CD1c-positive myeloid dendritic cell (primary cell): ENCODE measurements around the gene SLX9.
"Not testable (repeated sequence)": the region's sequence is repeated elsewhere in the genome, so short reads cannot be mapped to it uniquely, and the experiment has no call there.

Experiments
- DNase-seq: peaks from one replicate; pipeline ENCODE4 v3.0.0-alpha.2; 2016; ENCODE audit errors: extremely low spot score

The SLX9 gene

DNA sequence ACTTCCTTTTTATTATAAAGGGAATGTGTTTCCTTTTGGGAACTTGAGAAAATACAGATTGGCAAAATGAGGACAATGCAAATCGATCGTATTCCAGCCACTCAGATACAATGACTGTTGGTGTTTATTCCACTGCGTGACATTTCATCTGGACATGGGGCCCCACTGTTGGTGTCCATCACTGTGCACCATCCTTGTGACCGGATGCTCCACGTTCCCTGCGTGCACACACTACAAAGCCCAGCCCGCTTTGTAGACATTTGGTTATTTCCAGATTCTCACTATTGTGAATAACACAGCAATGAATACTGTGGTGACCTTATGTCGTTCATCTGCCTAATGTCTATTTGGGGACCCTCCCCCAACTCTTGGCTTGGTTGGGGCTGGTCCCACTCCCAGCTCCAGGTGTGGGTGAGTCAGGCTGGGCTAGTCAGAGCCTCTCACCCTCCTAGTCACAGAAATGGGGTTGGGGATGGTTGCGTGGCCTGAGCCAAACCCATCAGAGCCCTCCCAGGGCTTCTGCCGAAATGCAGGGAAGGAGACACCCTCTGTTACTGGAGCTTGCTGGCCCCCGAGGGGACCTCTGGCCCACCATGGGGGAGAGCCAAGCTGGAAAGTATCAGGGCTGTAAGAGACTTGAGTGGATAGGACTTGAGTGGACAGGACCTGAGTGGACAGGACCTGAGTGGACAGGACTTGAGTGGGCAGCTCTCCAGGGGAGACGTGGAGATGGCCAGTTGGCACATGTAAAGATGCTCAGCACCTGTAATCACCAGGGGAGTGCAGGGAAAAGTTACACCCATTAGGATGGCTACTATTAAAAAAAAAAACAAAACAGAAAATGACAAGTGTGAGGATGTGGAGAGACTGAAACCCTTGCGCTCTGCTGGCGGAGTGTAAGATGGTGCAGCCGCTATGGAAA is 77.5 kb downstream of the SLX9 start:
- no peak for DNase-seq

DNA sequence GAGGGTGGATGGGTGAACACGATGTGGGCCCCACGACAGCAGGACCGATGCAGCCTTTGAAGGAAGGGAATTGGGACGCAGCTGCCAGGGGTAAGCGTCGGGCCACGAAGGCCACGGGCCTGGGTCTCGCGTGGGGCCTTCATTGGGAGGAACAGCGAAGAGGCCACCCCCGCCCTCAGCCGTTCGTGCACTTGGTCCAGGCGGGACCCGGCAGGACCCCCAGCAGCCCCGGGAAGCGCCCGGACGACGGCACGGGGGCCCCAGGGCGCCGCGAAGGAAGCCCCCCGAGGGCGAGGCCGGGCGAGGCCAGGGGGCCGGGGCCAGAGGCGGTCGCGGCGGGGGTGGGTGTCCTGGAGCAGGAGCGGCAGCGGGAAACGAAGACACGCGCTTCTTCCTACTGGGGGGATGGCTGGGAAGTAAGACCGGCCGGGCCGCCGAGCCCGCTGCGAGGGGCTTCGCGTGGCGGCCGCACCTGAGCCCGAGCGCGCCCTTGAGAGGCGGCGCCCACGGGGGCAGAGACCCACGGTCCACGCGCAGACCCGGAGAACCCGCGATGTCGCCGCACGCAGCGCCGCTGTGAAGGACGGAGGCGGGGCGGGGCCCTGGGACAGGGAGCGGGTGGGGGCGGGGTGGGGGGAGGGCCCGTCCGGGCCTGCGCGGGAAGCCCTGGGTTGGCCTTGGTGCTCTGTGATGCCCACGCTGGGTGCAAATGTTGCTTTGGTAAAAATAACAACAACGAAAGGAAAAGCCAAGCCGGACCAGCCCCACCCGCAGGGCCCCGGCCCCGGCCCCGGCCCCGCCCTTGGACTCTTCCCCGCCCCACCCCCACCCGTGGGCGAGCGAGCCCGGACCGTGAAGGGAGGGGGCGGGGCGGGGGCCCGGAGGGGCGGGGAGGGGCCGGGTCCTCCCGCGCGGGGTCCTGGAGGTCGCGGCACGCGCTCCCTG is 78.6 kb downstream of the SLX9 start:
- DNase-seq, result no peak

DNA sequence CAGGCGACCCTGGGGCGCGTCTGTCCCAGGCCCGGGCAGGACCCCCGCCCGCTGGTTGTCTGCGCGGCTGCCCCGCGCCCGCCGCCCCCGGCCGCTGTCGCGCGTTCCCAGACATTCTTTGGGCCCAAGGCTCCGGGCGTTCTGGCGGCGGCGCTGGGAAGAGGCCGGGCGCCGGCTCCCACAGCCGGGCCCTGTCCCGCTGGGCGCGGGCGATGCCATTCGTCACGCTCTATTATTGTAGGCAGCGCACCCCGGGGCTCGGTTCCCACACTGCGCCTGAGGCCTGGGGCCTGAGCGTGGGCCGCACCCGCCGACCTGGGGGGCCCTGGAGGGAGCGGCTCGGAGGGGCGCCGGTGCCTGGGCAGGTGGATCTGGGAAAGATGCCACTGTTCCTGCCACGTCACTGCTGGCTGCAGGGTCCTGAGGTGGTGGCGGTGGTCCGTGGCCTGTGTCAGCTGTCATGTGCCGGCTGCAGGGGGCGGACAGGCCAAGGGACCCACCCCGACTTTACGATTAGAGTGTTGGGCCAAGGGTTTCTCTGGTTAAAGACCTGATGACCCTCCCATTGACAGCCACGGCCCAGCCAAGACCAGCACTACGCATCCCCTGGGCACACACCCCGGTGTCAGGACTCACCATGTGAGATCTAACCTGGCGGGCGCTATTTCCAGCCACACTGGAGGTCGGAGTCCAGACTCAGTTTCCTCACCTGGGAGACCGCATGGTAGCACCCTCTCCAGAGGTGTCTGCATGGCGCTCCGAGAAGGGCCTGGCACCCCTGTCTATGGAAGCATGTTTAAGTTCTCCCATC is 79.5 kb downstream of the SLX9 start:
- DNase-seq, result no peak

DNA sequence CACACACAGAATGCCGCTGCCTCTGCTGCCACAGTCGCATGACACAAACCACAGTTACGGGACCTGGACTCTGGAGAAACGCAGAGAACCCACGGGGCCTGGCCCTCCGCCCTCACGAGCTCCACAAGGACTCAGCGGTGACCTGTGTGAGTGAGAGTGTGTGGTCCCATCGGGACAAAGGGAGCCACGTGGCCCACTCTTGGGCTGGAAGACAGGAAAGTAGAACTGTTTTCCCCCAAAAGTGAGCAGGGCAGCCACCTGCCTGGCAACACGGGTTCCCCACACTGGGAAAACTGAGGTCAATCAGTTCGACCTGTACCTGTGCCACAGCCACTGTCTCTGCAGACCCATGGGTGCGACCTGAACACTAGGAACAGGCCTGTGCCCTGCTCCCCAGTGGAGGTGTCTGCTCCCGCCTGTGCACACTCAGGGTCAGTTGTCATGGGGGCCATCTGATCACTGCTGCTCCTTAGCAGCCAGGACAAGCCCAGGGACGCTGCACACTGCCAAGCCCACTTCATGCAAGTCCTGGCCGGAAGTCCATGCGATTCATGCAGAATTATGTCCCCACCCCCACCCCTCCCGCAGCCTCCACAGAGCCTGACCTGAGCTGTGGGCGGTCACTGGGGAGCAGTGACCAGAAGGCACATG is 80.2 kb downstream of the SLX9 start:
- DNase-seq, result no peak

DNA sequence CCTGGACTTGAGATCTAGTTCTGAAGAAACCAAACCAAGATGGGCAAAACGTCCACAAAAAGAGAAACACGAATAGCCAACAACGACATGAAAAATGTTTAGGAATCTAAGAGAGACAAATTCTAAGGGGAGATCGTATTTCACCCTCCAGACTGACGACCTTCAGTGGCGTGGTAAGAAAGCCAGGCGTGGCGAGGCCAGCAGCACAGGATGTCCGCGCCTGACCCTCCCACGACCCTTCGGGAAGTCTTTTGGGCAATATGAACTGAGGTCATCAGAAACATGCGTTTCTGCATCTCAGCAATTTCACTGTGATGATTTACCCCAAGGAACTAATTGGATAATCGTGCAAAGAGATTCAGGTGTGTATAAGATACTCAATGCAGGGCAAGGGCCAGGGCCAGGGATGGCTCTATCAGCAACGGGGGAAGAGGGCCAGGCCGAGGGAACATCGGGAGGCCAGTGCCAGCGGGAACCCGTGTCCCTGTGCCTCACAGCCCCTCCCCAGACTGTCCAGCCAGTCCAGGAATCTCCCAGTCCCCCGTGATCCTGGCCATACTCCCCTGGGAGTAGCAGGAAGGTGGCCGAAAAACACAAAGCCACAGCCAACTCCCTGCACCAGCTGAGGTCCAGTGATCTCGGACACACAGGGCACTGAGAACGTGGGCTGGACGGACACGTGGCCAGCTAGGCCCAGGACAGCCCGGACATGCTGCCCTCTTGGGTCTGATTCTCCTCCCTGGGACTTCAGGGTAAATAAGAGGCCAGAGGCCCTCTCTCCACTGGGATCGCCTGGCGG is 81.0 kb downstream of the SLX9 start:
- no peak for DNase-seq

DNA sequence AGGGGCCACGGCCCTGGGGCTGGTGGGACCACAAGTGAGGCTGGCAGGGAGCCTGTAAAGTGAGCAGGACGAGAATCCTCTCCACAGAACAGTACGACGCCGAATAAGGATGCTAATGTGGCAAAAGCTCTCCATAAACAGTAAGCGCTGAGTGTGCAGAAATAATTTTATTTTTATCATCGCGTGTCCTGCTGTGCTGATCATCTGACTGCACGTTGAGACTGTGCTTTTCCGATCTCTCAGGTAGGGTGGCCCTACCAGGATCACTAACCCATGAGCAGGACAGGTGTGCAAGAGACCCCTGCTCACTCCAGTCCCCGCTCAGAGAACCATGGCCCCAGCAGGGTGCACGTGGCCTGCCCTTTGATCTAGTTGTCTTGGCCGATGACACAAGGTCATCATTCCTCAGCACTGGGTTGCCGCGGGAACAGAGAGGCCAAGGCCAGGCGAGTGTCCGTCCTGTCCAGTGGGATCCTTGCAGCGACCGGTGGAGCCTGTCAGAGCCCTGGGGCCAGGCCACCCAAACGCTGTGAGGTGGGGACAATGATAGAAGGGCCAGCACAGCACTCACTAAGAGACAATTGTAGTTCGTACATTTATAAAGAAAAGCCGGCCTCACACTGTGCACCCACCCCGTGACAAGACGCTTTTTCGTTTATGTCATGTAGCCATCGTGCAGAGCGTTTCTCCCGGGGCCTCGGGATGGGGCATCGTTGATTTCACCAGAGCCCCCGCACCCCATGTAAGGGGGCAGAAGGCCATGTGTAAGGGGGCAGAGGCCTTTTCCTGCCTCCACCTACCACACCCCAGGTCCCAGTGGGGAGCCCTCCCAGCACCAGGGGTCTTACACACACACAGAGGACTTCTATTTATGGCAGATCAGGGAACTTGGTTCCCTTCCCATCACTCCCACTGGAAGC is 81.9 kb downstream of the SLX9 start:
- no peak for DNase-seq

DNA sequence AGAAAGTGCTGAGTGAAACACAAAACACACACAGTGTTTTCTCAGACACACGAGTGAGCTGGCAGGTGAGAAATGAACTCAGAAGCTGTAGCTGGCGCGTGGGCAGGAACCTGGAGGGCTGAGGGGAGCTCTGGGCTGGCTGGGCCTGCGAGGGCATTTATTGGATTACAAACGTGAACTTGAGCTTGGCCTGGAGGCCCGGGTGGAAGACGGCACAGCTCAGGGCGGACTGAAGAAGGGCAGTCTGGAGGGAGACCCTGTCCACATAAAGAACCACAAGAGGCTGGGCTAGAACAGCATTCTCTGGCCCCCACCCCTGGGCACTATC is 82.5 kb downstream of the SLX9 start:
- no peak for DNase-seq

DNA sequence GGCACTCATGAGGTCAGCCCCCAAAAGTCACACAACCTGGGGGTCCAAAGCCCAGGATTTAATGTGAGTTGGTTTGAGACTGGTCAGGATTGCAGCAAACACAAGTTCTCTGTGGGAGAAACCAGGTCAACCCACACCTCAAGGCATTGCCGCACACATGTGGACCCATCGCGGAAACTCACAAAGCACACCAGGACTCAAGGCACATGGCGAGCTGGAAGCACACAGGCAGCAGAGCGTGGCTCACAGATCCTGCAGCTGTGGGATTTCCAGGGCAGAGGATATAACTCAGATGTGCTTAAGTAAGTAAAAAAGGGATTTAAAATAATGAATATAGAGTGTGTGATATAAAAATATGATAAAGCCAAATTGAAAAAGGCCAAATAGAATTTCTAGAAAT is 82.9 kb downstream of the SLX9 start:
- DNase-seq, result no peak

DNA sequence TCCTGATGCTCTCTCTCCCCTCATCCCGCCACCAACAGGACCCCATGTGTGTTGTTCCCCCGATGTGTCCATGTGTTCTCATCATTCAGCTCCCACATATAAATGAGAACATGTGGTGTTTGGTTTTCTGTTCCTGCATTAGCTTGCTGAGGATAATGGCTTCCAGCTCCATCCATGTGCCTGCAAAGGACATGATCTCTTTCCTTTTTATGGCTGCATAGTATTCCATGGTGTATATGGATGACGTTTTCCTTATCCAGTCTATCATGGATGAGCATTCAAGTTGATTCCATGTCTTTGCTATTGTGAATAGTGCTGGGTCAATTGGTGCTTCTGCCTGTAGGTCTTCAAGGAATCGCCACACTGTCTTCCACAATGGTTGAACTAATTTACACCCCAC is 84.7 kb downstream of the SLX9 start:
- not testable (repeated sequence) for DNase-seq

DNA sequence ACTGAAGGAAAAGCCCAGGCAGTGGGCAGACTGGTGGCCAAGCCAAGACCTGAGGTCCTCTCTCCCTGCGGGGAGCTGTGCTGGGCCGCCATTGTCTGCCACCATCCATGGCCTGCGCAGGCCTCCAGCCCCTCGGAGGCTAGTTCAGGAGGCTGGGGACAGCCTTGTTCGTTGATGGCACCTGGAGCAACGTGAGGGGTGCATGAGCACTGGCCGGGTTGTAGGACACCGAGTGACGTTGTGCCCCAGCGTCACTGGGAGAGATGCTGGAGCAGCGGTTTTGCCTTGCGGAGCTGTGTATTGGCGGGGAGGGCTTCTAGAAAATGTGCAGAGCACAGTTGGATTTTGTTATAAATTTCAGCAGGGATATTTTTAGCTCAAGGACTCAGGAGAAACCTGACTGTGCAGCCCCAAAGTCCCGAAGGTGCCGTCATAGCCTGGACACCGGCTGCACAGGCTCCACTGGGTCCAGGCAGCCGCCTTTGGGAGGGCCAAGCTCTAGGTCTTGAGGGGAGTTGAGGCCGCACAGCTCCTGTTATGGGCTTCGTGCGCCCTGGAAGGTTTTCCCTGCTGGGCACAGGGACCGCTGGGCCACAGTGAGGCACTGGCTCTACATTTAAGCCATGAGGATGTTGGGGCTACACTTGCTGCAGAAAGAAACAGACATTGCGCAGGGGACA is 86.4 kb downstream of the SLX9 start:
- DNase-seq, result no peak
